Adrenal gland (tissue), 12 donors: ENCODE results near the gene FGFBP1. TPM values are rescaled to one million over a fixed set of nuclear protein-coding genes. Genes with fewer than 3 reads are reported as not detected.

Source experiments
- DNase-seq, 7 donors: peaks; one replicate each; pipeline ENCODE4 v3.0.0-alpha.2; 2019 to 2020
- H3K27ac ChIP-seq, 5 donors: fragments of 200-600 bp; sonication (generic) in 4 of 5; 1 replicate in 3 of 5; 2 replicates in 2 of 5; pipeline versions ENCODE4 v1.5.1 to v1.8.0; 2016 to 2020; ENCODE audit warnings: mild to moderate bottlenecking in 1 of 5
- H3K27me3 ChIP-seq: fragments of 200-600 bp; 2 replicates; pipeline ENCODE4 v1.8.0; 2021
- H3K36me3 ChIP-seq, 2 donors: fragments of 200-600 bp; replicated peaks in 1 of 2; 1 replicate in 1 of 2; 2 replicates in 1 of 2; pipeline versions ENCODE4 v1.5.1 to v1.8.0; 2018 to 2022
- H3K4me1 ChIP-seq, 2 donors: fragments of 200-600 bp; replicated peaks in 1 of 2; 1 replicate in 1 of 2; 2 replicates in 1 of 2; pipeline versions ENCODE4 v1.5.1 to v1.8.0; 2018 to 2021
- H3K4me3 ChIP-seq, 4 donors: fragments of 200-600 bp; sonication (generic) in 3 of 4; one replicate each; pipeline ENCODE4 v1.5.1; 2016 to 2018
- H3K9me3 ChIP-seq, 3 donors: fragments of 200-600 bp; sonication (generic) in 1 of 3; replicated peaks in 1 of 3; 1 replicate in 2 of 3; 2 replicates in 1 of 3; pipeline versions ENCODE4 v1.5.1 to v1.8.0; 2016 to 2021
- CTCF ChIP-seq, 6 experiments: fragments of 450-650 bp in 4 of 6; fragments of 200-600 bp in 2 of 6; sonication (generic) in 1 of 6; IDR thresholded peaks; 1 replicate in 5 of 6; 2 replicates in 1 of 6; pipeline versions ENCODE4 v1.5.1 to v1.8.0; 2016 to 2021; ENCODE audit warnings: antibody characterized with exemption in 6 of 6, mild to moderate bottlenecking in 2 of 6, moderate library complexity in 1 of 6
- POLR2A ChIP-seq, 2 donors: fragments of 450-650 bp; IDR thresholded peaks; one replicate each; pipeline ENCODE4 v1.6.1; 2017; ENCODE audit warnings: antibody characterized with exemption in 2 of 2, mild to moderate bottlenecking in 2 of 2, moderate library complexity in 1 of 2
- WGBS, 4 donors: extraction: QIAGEN DNeasy Blood & Tissue Kit in 2 of 4; methylation state at CpG; one replicate each; pipeline versions ENCODE4 v1.1.5 to v1.1.7; 2013 to 2017; 5-methylcytosine and 5-hydroxymethylcytosine counted together
- intact Hi-C, 2 donors: fragments of 100-400 bp; cut with DNase I; formaldehyde crosslinking; loops; one replicate each; pipeline versions ENCODE4 v1.14.1 to v1.15.0; 2022 to 2023
- polyA plus RNA-seq, 3 donors: library from polyadenylated mRNA; stranded (reverse); fragments of 200-250 nt in 2 of 3; fragments of 350-450 nt in 1 of 3; fragmentation: Illumina TruSeq in 1 of 3; extraction: RNeasy Lipid Tissue Mini Kit (QIAGEN cat#74804) in 1 of 3; gene quantifications; one replicate each; pipeline ENCODE4 v1.2.3, GENCODE V29; 2013 to 2014
- total RNA-seq, 9 donors: library from RNA; depleted of rRNA in 4 of 9; stranded (reverse); fragments of >200 nt in 4 of 9; fragments of 120-200 nt in 1 of 9; fragmentation: NEBNext Ultra II Directional in 1 of 9; extraction: Animal tissue kit (Norgen Biotek cat#: 25700) in 1 of 9; gene quantifications; one replicate each; pipeline versions ENCODE4 v1.1.0 to v1.2.4, GENCODE V29; 2013 to 2023
- donor health status: healthy with polysubstance abuse.
- donor health status: Bipolar disorder and iron deficiency.
- donor health status: DM: yes; HTN: yes; CAD: no.
- donor health status: DM: no; HTN: no; CAD: no.
- donor health status: DM: no; HTN: no; CAD: no.
- donor health status: DM: yes; HTN: yes; CAD: no.

FGFBP1 gene
- total and polyA plus RNA-seq, 12 donors: 0.40 TPM; not detected in 11

- TF ChIP-seq CTCF (IDR thresholded peaks at IDR 0.05) (no peak), POLR2A (IDR thresholded peaks at IDR 0.05) (no peak)
- H3K36me3 ChIP-seq: no peaks in the 10 kb centered on the region
Measured at GRCh38 chr4:15912236-15912635, 26.3 kb downstream of the FGFBP1 start.

GRCh38 chr4:15910155-15910940, 28.2 kb downstream of the FGFBP1 start:
- H3K27me3 ChIP-seq: peaks cover 7% of the 10 kb centered on the region
- H3K36me3 ChIP-seq: no peaks in the 10 kb centered on the region
- no peaks in the 10 kb centered on the region for H3K9me3 ChIP-seq
- no peak for DNase-seq
- WGBS, 4 donors: 73 to 84% (median 77%) methylated on average over 6 of the region's 6 CpGs
- H3K27ac ChIP-seq: no peak overlapping the region
- no peak overlapping the region for H3K4me3 ChIP-seq
- intact Hi-C loops: no loop called here
- TF ChIP-seq CTCF (IDR thresholded peaks at IDR 0.05): no peak
- no peak for TF ChIP-seq POLR2A (IDR thresholded peaks at IDR 0.05)
- H3K4me1 ChIP-seq: peaks cover 0 to 3% of the 10 kb centered on the region in 2 donors

More at GRCh38 chr4:15912236-15912635, 26.3 kb downstream of the FGFBP1 start:
- 55 to 70% (median 60%) methylated on average over 7 of the region's 7 CpGs for WGBS, 4 donors
- Histone ChIP-seq H3K4me1 (peaks cover 0 to 3% of the 10 kb centered on the region in 2 donors), H3K4me3 (no peak overlapping the region), H3K27ac (no peak overlapping the region), H3K9me3 (no peaks in the 10 kb centered on the region), H3K27me3 (no peaks in the 10 kb centered on the region)
- intact Hi-C loops: no loop called here
- no peak for DNase-seq

GRCh38 chr4:15907430-15907829, 31.1 kb downstream of the FGFBP1 start:
- no peak overlapping the region for H3K27ac ChIP-seq
- intact Hi-C loops: no loop called here
- 68 to 79% (median 72%) methylated on average over 1 of the region's 1 CpG for WGBS, 4 donors
- peaks cover 11% of the 10 kb centered on the region for H3K27me3 ChIP-seq
- H3K4me1 ChIP-seq: peaks cover 0 to 3% of the 10 kb centered on the region in 2 donors
- no peaks in the 10 kb centered on the region for H3K9me3 ChIP-seq
- TF ChIP-seq CTCF (IDR thresholded peaks at IDR 0.05): no peak
- H3K36me3 ChIP-seq: no peaks in the 10 kb centered on the region
- H3K4me3 ChIP-seq: no peak overlapping the region
- DNase-seq: no peak

GRCh38 chr4:15906020-15906443, 32.5 kb downstream of the FGFBP1 start:
- H3K4me3 ChIP-seq: no peak overlapping the region
- H3K4me1 ChIP-seq: peaks cover 0 to 3% of the 10 kb centered on the region in 2 donors
- no peaks in the 10 kb centered on the region for H3K9me3 ChIP-seq
- whole genome bisulfite sequencing, 4 donors: 61 to 79% (median 69%) methylated on average over 12 to 25 of the region's 25 CpGs
- DNase-seq: no peak
- H3K36me3 ChIP-seq: no peaks in the 10 kb centered on the region
- intact Hi-C loops: no loop called here
- H3K27ac ChIP-seq: no peak overlapping the region
- H3K27me3 ChIP-seq: peaks cover 11% of the 10 kb centered on the region
- TF ChIP-seq POLR2A (IDR thresholded peaks at IDR 0.05) (no peak), CTCF (IDR thresholded peaks at IDR 0.05) (no peak)
